ENCODE measurements around the gene ABCC9. TPM values are rescaled to one million over a fixed set of nuclear protein-coding genes. Genes with fewer than 3 reads are reported as not detected.

ABCC9 gene
- total RNA-seq, 1 donor from 2014 or later, result 24.6 TPM

DNA sequence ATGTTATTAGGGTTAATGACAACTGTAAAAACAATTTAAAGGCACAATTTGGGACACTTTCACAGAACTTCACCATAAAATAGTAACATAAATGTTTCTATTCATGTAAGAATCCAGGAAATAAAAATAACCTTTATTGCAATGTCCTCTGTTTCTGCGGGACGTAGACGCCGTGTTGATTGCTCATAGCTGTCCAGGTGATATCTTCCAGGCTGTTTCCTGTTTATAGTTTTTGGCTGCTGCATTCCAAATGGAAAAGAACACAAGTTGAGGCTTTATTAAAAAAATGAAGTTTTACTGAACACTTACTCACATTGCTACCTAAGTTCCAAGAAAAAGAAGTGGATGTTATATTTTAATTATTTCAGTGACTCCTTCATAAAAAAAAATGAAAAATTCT is 58.6 kb downstream of the ABCC9 start:
- intact Hi-C loops (cut with DNase I), result no loop called here
- H3K27me3 ChIP-seq, result no peaks in the 10 kb centered on the region
- H3K4me1 ChIP-seq, result peaks cover 8% of the 10 kb centered on the region
- no peaks in the 10 kb centered on the region for H3K9me3 ChIP-seq
- H3K27ac ChIP-seq, result no peak overlapping the region
- DNase-seq (ENCODE audit: extremely low spot score in 2 of 2), result no peak
- H3K36me3 ChIP-seq, result no peaks in the 10 kb centered on the region
- TF ChIP-seq, protein P1, sequence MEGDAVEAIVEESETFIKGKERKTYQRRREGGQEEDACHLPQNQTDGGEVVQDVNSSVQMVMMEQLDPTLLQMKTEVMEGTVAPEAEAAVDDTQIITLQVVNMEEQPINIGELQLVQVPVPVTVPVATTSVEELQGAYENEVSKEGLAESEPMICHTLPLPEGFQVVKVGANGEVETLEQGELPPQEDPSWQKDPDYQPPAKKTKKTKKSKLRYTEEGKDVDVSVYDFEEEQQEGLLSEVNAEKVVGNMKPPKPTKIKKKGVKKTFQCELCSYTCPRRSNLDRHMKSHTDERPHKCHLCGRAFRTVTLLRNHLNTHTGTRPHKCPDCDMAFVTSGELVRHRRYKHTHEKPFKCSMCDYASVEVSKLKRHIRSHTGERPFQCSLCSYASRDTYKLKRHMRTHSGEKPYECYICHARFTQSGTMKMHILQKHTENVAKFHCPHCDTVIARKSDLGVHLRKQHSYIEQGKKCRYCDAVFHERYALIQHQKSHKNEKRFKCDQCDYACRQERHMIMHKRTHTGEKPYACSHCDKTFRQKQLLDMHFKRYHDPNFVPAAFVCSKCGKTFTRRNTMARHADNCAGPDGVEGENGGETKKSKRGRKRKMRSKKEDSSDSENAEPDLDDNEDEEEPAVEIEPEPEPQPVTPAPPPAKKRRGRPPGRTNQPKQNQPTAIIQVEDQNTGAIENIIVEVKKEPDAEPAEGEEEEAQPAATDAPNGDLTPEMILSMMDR (IDR thresholded peaks at IDR 0.05), result no peak
- no peak for TF ChIP-seq POLR2AphosphoS5 (IDR thresholded peaks at IDR 0.05; ENCODE audit: insufficient read depth in 1 of 2, low read depth in 1 of 2)
- no peak for TF ChIP-seq POLR2A (IDR thresholded peaks at IDR 0.05)
- no peak overlapping the region for H3K4me3 ChIP-seq

DNA sequence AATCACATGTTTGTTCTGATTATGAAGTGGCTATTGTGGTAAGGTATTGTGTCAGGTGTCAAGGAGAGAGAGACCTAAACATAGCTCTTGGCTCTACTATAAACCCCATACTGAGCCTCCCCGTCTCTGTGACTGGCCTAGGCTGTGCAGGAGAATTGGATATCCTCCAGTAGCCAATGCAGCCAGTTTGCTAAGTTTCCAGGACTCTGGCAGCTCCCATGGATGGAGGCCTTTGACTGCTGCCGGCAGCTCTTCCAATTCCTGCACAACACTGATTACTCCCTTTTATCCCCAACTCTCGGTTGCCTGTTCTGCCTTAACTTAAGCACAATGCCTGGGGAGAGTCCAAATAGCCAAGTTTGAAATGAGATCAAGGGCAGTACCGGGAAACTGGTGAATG is 59.3 kb downstream of the ABCC9 start:
- TF ChIP-seq POLR2A (IDR thresholded peaks at IDR 0.05) (no peak), POLR2AphosphoS5 (IDR thresholded peaks at IDR 0.05; ENCODE audit: insufficient read depth in 1 of 2, low read depth in 1 of 2) (no peak)
- TF ChIP-seq, protein P1 (IDR thresholded peaks at IDR 0.05), result no peak
- Histone ChIP-seq H3K27ac (no peak overlapping the region), H3K4me1 (peaks cover 8% of the 10 kb centered on the region), H3K27me3 (no peaks in the 10 kb centered on the region), H3K9me3 (no peaks in the 10 kb centered on the region), H3K4me3 (no peak overlapping the region), H3K36me3 (no peaks in the 10 kb centered on the region)
- no peak for DNase-seq (ENCODE audit: extremely low spot score in 2 of 2)
- intact Hi-C loops (cut with DNase I), result no loop called here

DNA sequence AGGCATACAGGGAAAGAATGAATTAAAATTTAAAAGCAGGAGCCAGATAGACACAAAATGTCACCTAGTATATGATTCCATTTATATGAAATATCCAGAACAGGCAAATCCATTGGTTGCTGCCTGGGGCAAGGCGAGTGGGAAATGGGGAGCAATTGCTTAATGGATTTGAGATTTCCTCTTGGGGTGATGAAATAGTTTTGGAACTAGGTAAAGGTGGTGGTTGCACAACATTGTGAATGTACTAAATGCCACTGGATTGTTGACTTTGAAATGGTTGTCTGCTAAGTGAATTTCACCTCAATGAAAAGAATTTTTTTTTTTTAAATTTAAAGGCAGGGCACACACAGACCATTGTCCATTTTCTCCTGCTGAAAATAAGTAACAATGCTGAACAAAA is 61.9 kb downstream of the ABCC9 start:
- H3K9me3 ChIP-seq, result no peaks in the 10 kb centered on the region
- no peaks in the 10 kb centered on the region for H3K27me3 ChIP-seq
- TF ChIP-seq, protein P1 (IDR thresholded peaks at IDR 0.05), result no peak
- TF ChIP-seq POLR2A (IDR thresholded peaks at IDR 0.05) (no peak), POLR2AphosphoS5 (IDR thresholded peaks at IDR 0.05; ENCODE audit: insufficient read depth in 1 of 2, low read depth in 1 of 2) (no peak)
- H3K4me3 ChIP-seq, result no peak overlapping the region
- H3K36me3 ChIP-seq, result no peaks in the 10 kb centered on the region
- intact Hi-C loops (cut with DNase I), result no loop called here
- no peak overlapping the region for H3K27ac ChIP-seq
- H3K4me1 ChIP-seq, result peaks cover 6% of the 10 kb centered on the region
- DNase-seq (ENCODE audit: extremely low spot score in 2 of 2), result no peak

DNA sequence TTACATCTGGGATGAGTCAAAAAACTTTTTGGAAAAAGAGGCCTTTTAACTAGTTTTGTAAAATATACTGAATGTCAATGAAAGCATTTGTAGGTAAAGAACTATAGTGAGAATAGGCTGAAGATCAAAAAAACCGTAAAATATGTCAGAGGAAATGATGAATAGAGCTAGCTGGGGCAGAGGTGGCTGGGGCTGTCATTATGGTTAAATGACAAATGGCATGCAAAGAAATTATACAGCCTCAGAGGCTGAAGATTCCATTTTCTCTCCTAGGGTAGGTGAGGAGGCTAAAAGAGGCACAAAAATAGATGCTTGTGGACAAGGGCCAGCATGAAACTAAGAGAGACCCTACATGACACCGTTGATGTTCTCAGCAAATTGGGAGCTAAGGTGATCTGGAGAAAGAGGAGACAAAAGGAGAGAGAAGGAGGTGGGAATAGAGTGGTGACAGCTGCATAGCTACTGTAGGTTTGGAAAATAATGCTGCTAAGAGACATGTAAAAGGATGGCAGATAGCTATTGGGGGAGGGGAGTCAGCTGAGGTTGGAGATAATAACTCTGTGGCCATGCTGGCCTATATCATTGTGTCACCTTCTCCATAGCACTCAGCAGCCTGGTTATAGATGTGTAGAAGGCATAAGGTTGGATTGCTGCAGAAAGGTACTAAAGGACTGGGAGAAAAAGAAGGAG is 63.8 kb downstream of the ABCC9 start:
- H3K27me3 ChIP-seq, result no peaks in the 10 kb centered on the region
- intact Hi-C loops (cut with DNase I), result no loop called here
- TF ChIP-seq, protein P1 (IDR thresholded peaks at IDR 0.05), result no peak
- TF ChIP-seq POLR2AphosphoS5 (IDR thresholded peaks at IDR 0.05; ENCODE audit: insufficient read depth in 1 of 2, low read depth in 1 of 2), result no peak
- TF ChIP-seq POLR2A (IDR thresholded peaks at IDR 0.05), result no peak

DNA sequence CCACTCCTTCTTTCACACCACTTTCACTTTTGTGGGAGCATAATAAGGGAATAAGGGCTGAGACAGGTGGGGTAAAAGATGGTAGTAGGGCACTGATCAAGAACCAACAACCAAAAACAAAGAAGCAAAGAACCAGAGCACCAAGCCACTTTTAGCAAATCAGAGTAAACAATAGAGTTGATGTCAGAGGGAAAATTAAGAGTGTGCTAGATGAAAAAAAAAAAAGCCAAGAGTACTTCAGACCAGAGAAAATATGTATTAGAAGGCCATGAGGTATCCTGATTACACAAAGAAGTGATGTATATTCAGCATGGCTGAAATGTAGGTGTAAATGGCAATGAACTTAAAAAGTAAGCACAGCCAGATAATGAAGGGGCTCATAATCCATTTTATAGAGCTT is 75.4 kb downstream of the ABCC9 start:
- no peak for DNase-seq (ENCODE audit: extremely low spot score in 2 of 2)
- Histone ChIP-seq H3K27me3 (no peaks in the 10 kb centered on the region), H3K36me3 (no peaks in the 10 kb centered on the region), H3K4me3 (no peak overlapping the region), H3K27ac (no peak overlapping the region), H3K4me1 (no peaks in the 10 kb centered on the region), H3K9me3 (no peaks in the 10 kb centered on the region)
- intact Hi-C loops (cut with DNase I), result no loop called here
- TF ChIP-seq POLR2AphosphoS5 (IDR thresholded peaks at IDR 0.05; ENCODE audit: insufficient read depth in 1 of 2, low read depth in 1 of 2), result no peak
- no peak for TF ChIP-seq POLR2A (IDR thresholded peaks at IDR 0.05)
- TF ChIP-seq, protein P1 (IDR thresholded peaks at IDR 0.05), result no peak

More for the DNA sequence above, 63.8 kb downstream of the ABCC9 start:
- Histone ChIP-seq H3K4me3 (no peak overlapping the region), H3K4me1 (no peaks in the 10 kb centered on the region), H3K9me3 (no peaks in the 10 kb centered on the region), H3K27ac (no peak overlapping the region), H3K36me3 (no peaks in the 10 kb centered on the region)
- DNase-seq (ENCODE audit: extremely low spot score in 2 of 2), result no peak
